DND-41 (cell line): ENCODE results near the gene ARID3C.

ENCODE experiments used
- ATAC-seq: fragments of 200-7000 bp; cut with Tn5 transposase; 3 replicates; pipeline ENCODE4 v1.9.1; 2021; ENCODE audit warnings: low read depth; ENCODE audit not compliant: insufficient read depth
- DNase-seq: peaks from one replicate; pipeline ENCODE4 v3.0.0-alpha.2; 2020
- H2AFZ ChIP-seq: 2 replicates; pipeline ENCODE4 v1.6.0; 2012; ENCODE audit warnings: low read depth, low read length
- H3K27ac ChIP-seq: 2 replicates; pipeline ENCODE4 v1.5.1; 2012; ENCODE audit warnings: low read length, inconsistent platforms
- H3K27me3 ChIP-seq: fragments of 200-600 bp; sonication (generic); 2 replicates; pipeline ENCODE4 v1.6.0; 2012; ENCODE audit warnings: low read length, mild to moderate bottlenecking, inconsistent platforms; ENCODE audit not compliant: insufficient read depth, poor library complexity
- H3K36me3 ChIP-seq: 2 replicates; pipeline ENCODE4 v1.5.1; 2012; ENCODE audit warnings: low read length, inconsistent platforms; ENCODE audit not compliant: insufficient read depth
- H3K4me1 ChIP-seq: 2 replicates; pipeline ENCODE4 v1.5.1; 2012; ENCODE audit warnings: mild to moderate bottlenecking, low read length; ENCODE audit not compliant: insufficient read depth
- H3K4me2 ChIP-seq: 2 replicates; pipeline ENCODE4 v1.6.0; 2012; ENCODE audit warnings: mild to moderate bottlenecking, moderate library complexity, low read length, inconsistent platforms; ENCODE audit not compliant: insufficient read depth
- H3K4me3 ChIP-seq, 2 experiments: fragments of 200-600 bp in 1 of 2; shearing (Covaris generic) in 1 of 2; 2 replicates each; pipeline ENCODE4 v1.5.1; 2012 to 2016; ENCODE audit warnings: inconsistent platforms in 2 of 2, low read length in 2 of 2, mild to moderate bottlenecking in 2 of 2, low read depth in 1 of 2, moderate library complexity in 1 of 2
- H3K79me2 ChIP-seq: 2 replicates; pipeline ENCODE4 v1.6.0; 2012; ENCODE audit warnings: low read length, inconsistent platforms; ENCODE audit not compliant: insufficient read depth
- H3K9ac ChIP-seq: 2 replicates; pipeline ENCODE4 v1.6.0; 2012; ENCODE audit warnings: low read depth, mild to moderate bottlenecking, inconsistent platforms, low read length, moderate library complexity
- H3K9me3 ChIP-seq: 2 replicates; pipeline ENCODE4 v1.5.1; 2012; ENCODE audit warnings: low read length, moderate library complexity, mild to moderate bottlenecking, inconsistent platforms; ENCODE audit not compliant: insufficient read depth, severe bottlenecking
- H4K20me1 ChIP-seq: 2 replicates; pipeline ENCODE4 v1.6.0; 2012; ENCODE audit warnings: low read length; ENCODE audit not compliant: insufficient read depth
- CTCF ChIP-seq: IDR thresholded peaks from 2 replicates; pipeline ENCODE4 v1.5.1; 2012; ENCODE audit warnings: borderline replicate concordance, low read length, moderate library complexity, mild to moderate bottlenecking; ENCODE audit not compliant: poor library complexity, severe bottlenecking; ENCODE audit errors: extremely low read depth
- EZH2 ChIP-seq: IDR thresholded peaks from 3 replicates; pipeline ENCODE4 v1.6.1; 2012; ENCODE audit warnings: borderline replicate concordance, low read depth, mild to moderate bottlenecking, moderate library complexity, low read length, inconsistent platforms; ENCODE audit not compliant: severe bottlenecking

The ARID3C gene

GRCh38 chr9:34572628-34573027, 56.2 kb downstream of the ARID3C start:
- no peak overlapping the region for H3K27ac ChIP-seq
- no peak for ATAC-seq
- no peaks in the 10 kb centered on the region for H3K79me2 ChIP-seq
- H3K4me2 ChIP-seq: no peak overlapping the region
- no peak for DNase-seq
- no peaks in the 10 kb centered on the region; the same call in 1 of the 2 replicates for H4K20me1 ChIP-seq
- no peak overlapping the region for H3K4me3 ChIP-seq
- H3K9ac ChIP-seq: no peak overlapping the region
- no peaks in the 10 kb centered on the region for H3K36me3 ChIP-seq
- peaks cover 16% of the 10 kb centered on the region for H3K27me3 ChIP-seq
- H2AFZ ChIP-seq: no peak overlapping the region
- H3K9me3 ChIP-seq: no peaks in the 10 kb centered on the region
- TF ChIP-seq EZH2 (no peak), CTCF (no peak)
- no peaks in the 10 kb centered on the region for H3K4me1 ChIP-seq

- Histone ChIP-seq H2AFZ (no peak overlapping the region), H4K20me1 (no peaks in the 10 kb centered on the region; the same call in 1 of the 2 replicates), H3K27ac (no peak overlapping the region), H3K9me3 (no peaks in the 10 kb centered on the region), H3K4me1 (no peaks in the 10 kb centered on the region), H3K9ac (no peak overlapping the region), H3K79me2 (no peaks in the 10 kb centered on the region), H3K36me3 (no peaks in the 10 kb centered on the region), H3K4me3 (no peak overlapping the region), H3K4me2 (no peak overlapping the region), H3K27me3 (peaks cover 16% of the 10 kb centered on the region)
- TF ChIP-seq EZH2: no peak
- TF ChIP-seq CTCF: no peak
- ATAC-seq (no peak), DNase-seq (no peak)
These were observed 56.8 kb downstream of the ARID3C start for GRCh38 chr9:34572092-34572491.

- ATAC-seq: no peak
- H3K4me3 ChIP-seq: no peak overlapping the region
These were observed 57.4 kb downstream of the ARID3C start for GRCh38 chr9:34571481-34571810.

More at GRCh38 chr9:34571481-34571810, 57.4 kb downstream of the ARID3C start:
- H3K27ac ChIP-seq: no peak overlapping the region
- H3K9me3 ChIP-seq: no peaks in the 10 kb centered on the region
- peaks cover 11% of the 10 kb centered on the region for H3K27me3 ChIP-seq
- H3K4me1 ChIP-seq: no peaks in the 10 kb centered on the region
- no peak for TF ChIP-seq CTCF
- H3K9ac ChIP-seq: no peak overlapping the region
- H3K4me2 ChIP-seq: no peak overlapping the region
- H3K79me2 ChIP-seq: no peaks in the 10 kb centered on the region
- H2AFZ ChIP-seq: no peak overlapping the region
- no peaks in the 10 kb centered on the region for H3K36me3 ChIP-seq
- DNase-seq: no peak
- no peaks in the 10 kb centered on the region; the same call in 1 of the 2 replicates for H4K20me1 ChIP-seq
